C4-2B (cell line): ENCODE measurements around the gene GAS6.

Experiments
- ZFX ChIP-seq: fragments of 450-650 bp; IDR thresholded peaks from 2 replicates; pipeline ENCODE4 v1.6.1; 2017
- TF ChIP-seq, protein P1 (sequence below): fragments of 450-650 bp; conservative IDR thresholded peaks from 2 replicates; pipeline ENCODE4 v1.5.1; 2017; ENCODE audit warnings: mild to moderate bottlenecking

DNA sequence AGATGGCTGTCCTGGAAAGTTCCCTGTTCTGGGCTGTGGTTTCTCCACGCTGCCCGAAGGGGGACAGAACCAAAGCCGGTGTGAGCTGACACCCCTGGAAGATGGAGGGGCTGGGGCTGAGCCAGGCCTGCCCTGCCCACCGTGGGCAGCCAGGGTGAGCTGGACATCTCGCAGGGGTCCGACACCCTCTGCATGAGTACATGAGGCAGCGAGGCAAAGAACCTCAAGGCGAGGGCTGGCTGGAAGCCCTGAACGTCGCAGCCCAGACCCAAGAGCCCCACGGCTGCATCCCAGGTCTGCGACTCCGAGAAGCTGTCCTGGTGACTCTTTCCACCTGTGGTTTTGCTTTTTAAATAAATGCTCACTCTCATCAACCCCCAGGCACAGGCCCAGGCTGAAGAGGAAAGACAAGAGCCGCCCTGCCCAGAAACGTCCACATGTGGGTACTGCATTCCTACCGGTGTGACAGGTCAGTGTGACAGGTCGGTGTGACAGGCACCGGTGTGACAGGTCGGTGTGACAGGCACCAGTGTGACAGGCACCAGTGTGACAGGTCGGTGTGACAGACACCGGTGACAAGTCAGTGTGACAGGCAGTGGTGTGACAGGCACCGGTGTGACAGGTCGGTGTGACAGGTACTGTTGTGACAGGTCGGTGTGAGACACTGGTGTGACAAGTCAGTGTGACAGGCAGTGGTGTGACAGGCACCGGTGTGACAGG is 30.6 kb downstream of the GAS6 start:
- TF ChIP-seq, protein P1, sequence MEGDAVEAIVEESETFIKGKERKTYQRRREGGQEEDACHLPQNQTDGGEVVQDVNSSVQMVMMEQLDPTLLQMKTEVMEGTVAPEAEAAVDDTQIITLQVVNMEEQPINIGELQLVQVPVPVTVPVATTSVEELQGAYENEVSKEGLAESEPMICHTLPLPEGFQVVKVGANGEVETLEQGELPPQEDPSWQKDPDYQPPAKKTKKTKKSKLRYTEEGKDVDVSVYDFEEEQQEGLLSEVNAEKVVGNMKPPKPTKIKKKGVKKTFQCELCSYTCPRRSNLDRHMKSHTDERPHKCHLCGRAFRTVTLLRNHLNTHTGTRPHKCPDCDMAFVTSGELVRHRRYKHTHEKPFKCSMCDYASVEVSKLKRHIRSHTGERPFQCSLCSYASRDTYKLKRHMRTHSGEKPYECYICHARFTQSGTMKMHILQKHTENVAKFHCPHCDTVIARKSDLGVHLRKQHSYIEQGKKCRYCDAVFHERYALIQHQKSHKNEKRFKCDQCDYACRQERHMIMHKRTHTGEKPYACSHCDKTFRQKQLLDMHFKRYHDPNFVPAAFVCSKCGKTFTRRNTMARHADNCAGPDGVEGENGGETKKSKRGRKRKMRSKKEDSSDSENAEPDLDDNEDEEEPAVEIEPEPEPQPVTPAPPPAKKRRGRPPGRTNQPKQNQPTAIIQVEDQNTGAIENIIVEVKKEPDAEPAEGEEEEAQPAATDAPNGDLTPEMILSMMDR = no peak
- no peak for TF ChIP-seq ZFX
